Endothelial cell of umbilical vein (primary cell): Measurements from ENCODE around the gene PLEKHM2. TPM values are rescaled to one million over a fixed set of nuclear protein-coding genes. Genes with fewer than 3 reads are reported as not detected.

ENCODE experiments used
- BruUV-seq: library from RNA; stranded (reverse); fragments of 400-500 nt; replicated peaks from 2 replicates; lab custom pipeline; 2021; lab: Mats Ljungman, UMichigan
- CTCF ChIA-PET: fragments of 300-600, 350-600 bp; sonication (Branson Sonifier 250); formaldehyde crosslinking; loops from one replicate; lab custom pipeline; 2021; ENCODE audit warnings: antibody characterized with exemption, inconsistent platforms; lab: Charles Lee
- POLR2A ChIA-PET: fragments of 300-600, 350-600 bp; sonication (Branson Sonifier 250); formaldehyde crosslinking; loops from one replicate; lab custom pipeline; 2021; ENCODE audit warnings: antibody characterized with exemption, inconsistent platforms; lab: Charles Lee
- DNase-seq: peaks from one replicate; pipeline ENCODE4 v3.0.0-alpha.2; 2011; ENCODE audit warnings: low read depth, low spot score
- FAIRE-seq: peaks from 2 replicates; lab custom pipeline; 2011; peaks lifted over from hg19 to GRCh38; lab: Jason Lieb, UNC
- H2AFZ ChIP-seq: 2 replicates; pipeline ENCODE4 v1.6.0; 2012; ENCODE audit warnings: low read depth, low read length, control low read depth, inconsistent platforms
- H3K27ac ChIP-seq: 2 replicates; pipeline ENCODE4 v1.5.1; 2011; ENCODE audit warnings: low read depth, mild to moderate bottlenecking, control low read depth, low read length, moderate library complexity; ENCODE audit not compliant: insufficient read depth
- H3K27me3 ChIP-seq, 2 experiments: 2 replicates each; pipeline versions ENCODE4 v1.6.0 to v1.6.1; 2011; ENCODE audit warnings: low read length in 2 of 2, mixed read lengths in 1 of 2; ENCODE audit not compliant: control insufficient read depth in 2 of 2, insufficient read depth in 2 of 2
- H3K36me3 ChIP-seq, 2 experiments: 2 replicates in 1 of 2; 3 replicates in 1 of 2; pipeline ENCODE4 v1.5.1; 2011; ENCODE audit warnings: low read length in 2 of 2, mild to moderate bottlenecking in 1 of 2, moderate library complexity in 1 of 2; ENCODE audit not compliant: control insufficient read depth in 2 of 2, insufficient read depth in 2 of 2; ENCODE audit errors: extremely low read depth in 1 of 2
- H3K4me1 ChIP-seq: 3 replicates; pipeline ENCODE4 v1.5.1; 2011; ENCODE audit warnings: mild to moderate bottlenecking, low read length; ENCODE audit not compliant: control insufficient read depth, insufficient read depth; ENCODE audit errors: extremely low read depth
- H3K4me2 ChIP-seq: 2 replicates; pipeline ENCODE4 v1.6.1; 2011; ENCODE audit warnings: low read length, control low read depth, mixed read lengths; ENCODE audit not compliant: insufficient read depth
- H3K4me3 ChIP-seq, 3 experiments: fragments of 200-600 bp in 1 of 3; sonication (generic), shearing (Covaris generic) in 1 of 3; replicated peaks in 1 of 3; 2 replicates each; pipeline ENCODE4 v1.5.1; 2011 to 2016; ENCODE audit warnings: control low read depth in 3 of 3, low read length in 3 of 3, mild to moderate bottlenecking in 2 of 3, inconsistent platforms in 1 of 3, low read depth in 1 of 3, moderate library complexity in 1 of 3; ENCODE audit not compliant: insufficient read depth in 1 of 3
- H3K79me2 ChIP-seq: 2 replicates; pipeline ENCODE4 v1.6.0; 2012; ENCODE audit warnings: low read length, inconsistent platforms; ENCODE audit not compliant: control insufficient read depth, insufficient read depth
- H3K9ac ChIP-seq: replicated peaks from 2 replicates; pipeline ENCODE3; 2011; ENCODE audit warnings: low read length, control low read depth; ENCODE audit not compliant: insufficient read depth; ENCODE audit errors: extremely low read depth
- H3K9me1 ChIP-seq: replicated peaks from 3 replicates; pipeline ENCODE4 v1.6.0; 2011; ENCODE audit warnings: mild to moderate bottlenecking, low read length; ENCODE audit not compliant: control insufficient read depth, insufficient read depth; ENCODE audit errors: extremely low read depth
- H3K9me3 ChIP-seq: replicated peaks from 2 replicates; pipeline ENCODE4 v1.5.1; 2012; ENCODE audit warnings: low read length, inconsistent platforms; ENCODE audit not compliant: control insufficient read depth, insufficient read depth
- H4K20me1 ChIP-seq: replicated peaks from 2 replicates; pipeline ENCODE3; 2011; ENCODE audit warnings: mild to moderate bottlenecking, low read length; ENCODE audit not compliant: control insufficient read depth, insufficient read depth; ENCODE audit errors: extremely low read depth
- CTCF ChIP-seq, 2 donors: IDR thresholded peaks; 1 replicate in 1 of 2; 2 replicates in 1 of 2; pipeline ENCODE4 v1.5.1; 2011; ENCODE audit warnings: low read length in 2 of 2, mild to moderate bottlenecking in 2 of 2, moderate library complexity in 2 of 2, control low read depth in 1 of 2, inconsistent platforms in 1 of 2, low read depth in 1 of 2; ENCODE audit not compliant: insufficient read depth in 1 of 2; ENCODE audit errors: extremely low read depth in 1 of 2
- EZH2 ChIP-seq: IDR thresholded peaks from 2 replicates; pipeline ENCODE4 v1.6.1; 2012; ENCODE audit warnings: borderline replicate concordance, low read depth, mild to moderate bottlenecking, moderate library complexity, low read length, inconsistent platforms; ENCODE audit not compliant: severe bottlenecking
- FOS ChIP-seq: IDR thresholded peaks from 2 replicates; pipeline ENCODE4 v1.6.1; 2011; ENCODE audit warnings: mild to moderate bottlenecking, low read length, moderate library complexity, borderline replicate concordance; ENCODE audit not compliant: insufficient read depth
- GATA2 ChIP-seq: IDR thresholded peaks from 2 replicates; pipeline ENCODE4 v1.7.0; 2011; ENCODE audit warnings: low read depth, mild to moderate bottlenecking, moderate library complexity, mixed read lengths, low read length; ENCODE audit not compliant: insufficient read length, insufficient read depth
- JUN ChIP-seq: IDR thresholded peaks from 2 replicates; pipeline ENCODE4 v1.6.1; 2011; ENCODE audit warnings: borderline replicate concordance, low read depth; ENCODE audit not compliant: insufficient read length, insufficient read depth
- MAX ChIP-seq: IDR thresholded peaks from 2 replicates; pipeline ENCODE4 v1.6.1; 2011; ENCODE audit not compliant: insufficient read depth, insufficient read length
- MYC ChIP-seq: IDR thresholded peaks from one replicate; pipeline ENCODE4 v1.6.1; 2011; ENCODE audit warnings: mild to moderate bottlenecking, low read depth, low read length
- POLR2A ChIP-seq: IDR thresholded peaks from 2 replicates; pipeline ENCODE4 v1.6.1; 2012; ENCODE audit warnings: low read depth, mild to moderate bottlenecking, control low read depth, low read length
- POLR2AphosphoS5 ChIP-seq: IDR thresholded peaks from 2 replicates; pipeline ENCODE4 v1.6.1; 2012; ENCODE audit warnings: low read depth, mild to moderate bottlenecking, control low read depth, low read length, moderate library complexity; ENCODE audit not compliant: insufficient read depth
- dilution Hi-C: fragments of 300-500 bp; cut with MboI; formaldehyde crosslinking; loops from one replicate; pipeline ENCODE4 v1.15.0; 2019; ENCODE audit warnings: low sequenced_read_pairs; ENCODE audit not compliant: extremely low pct_ligation_motif_present
- intact Hi-C: fragments of 100-400 bp; cut with micrococcal nuclease; formaldehyde crosslinking; loops from one replicate; pipeline ENCODE4 v1.10.0; 2022
- polyA plus RNA-seq, 4 experiments: library from polyadenylated mRNA; depleted of rRNA in 3 of 4; stranded (reverse) in 3 of 4; unstranded in 1 of 4; fragments of >200 nt; gene quantifications; 2 replicates each; pipeline versions ENCODE4 v1.2.1 to v1.2.3, GENCODE V29; 2011 to 2012; ENCODE audit warnings: missing spikeins in 1 of 4
- total RNA-seq: library from RNA; stranded (reverse); gene quantifications from 2 replicates; pipeline ENCODE4 v1.2.3, GENCODE V29; 2021

Gene PLEKHM2
- total and polyA plus RNA-seq, 2 donors (not counting 3 experiments of a cell fraction or from before 2014, with no cell fraction given) = 60.6 to 67.5 TPM

GRCh38 chr1:15662477-15662876 lies 21.6 kb upstream of the PLEKHM2 start:
- no peak overlapping the region for H3K9ac ChIP-seq
- H3K79me2 ChIP-seq = no peaks in the 10 kb centered on the region
- H3K9me1 ChIP-seq = no peaks in the 10 kb centered on the region
- dilution Hi-C loops = no loop called here
- FAIRE-seq (no peak), DNase-seq (no peak)
- no peak for TF ChIP-seq MAX
- no peak for TF ChIP-seq MYC
- TF ChIP-seq POLR2AphosphoS5 = no peak
- TF ChIP-seq POLR2A = no peak
- TF ChIP-seq FOS = no peak
- no peak for TF ChIP-seq EZH2
- no peak for TF ChIP-seq JUN
- TF ChIP-seq CTCF (IDR thresholded peaks at IDR 0.05; ENCODE audit: extremely low read depth in 1 of 2, insufficient read depth in 1 of 2, low read depth in 1 of 2, low read length in 2 of 2) = no peak
- TF ChIP-seq GATA2 = no peak
- H3K4me2 ChIP-seq = no peak overlapping the region
- H4K20me1 ChIP-seq = no peaks in the 10 kb centered on the region
- CTCF ChIA-PET = no interaction called here
- no peak overlapping the region for H3K27ac ChIP-seq
- intact Hi-C loops = no loop called here
- BruUV-seq = no TSS peak
- peaks cover 4% of the 10 kb centered on the region for H3K4me1 ChIP-seq
- no peaks in the 10 kb centered on the region for H3K27me3 ChIP-seq
- H3K36me3 ChIP-seq = peaks cover 14 to 20% of the 10 kb centered on the region in 2 experiments
- H3K9me3 ChIP-seq = no peaks in the 10 kb centered on the region
- H3K4me3 ChIP-seq = no peak overlapping the region
- H2AFZ ChIP-seq = no peak overlapping the region
- POLR2A ChIA-PET = interaction anchor here (0.6 kb wide), 1 partner anchor 13 kb away, joined by 3 read pairs; no protein-coding TSS in a partner anchor
